SK-N-SH (cell line): ENCODE data around the gene AHRR.

ENCODE experiments used
- CTCF ChIP-seq: fragments of 200-600 bp; sonication (generic); IDR thresholded peaks from 2 replicates; pipeline ENCODE4 v1.6.1; 2017; ENCODE audit warnings: antibody characterized with exemption, mild to moderate bottlenecking, moderate library complexity
- EZH2phosphoT487 ChIP-seq: fragments of 200-600 bp; sonication (generic); IDR thresholded peaks from 2 replicates; pipeline ENCODE4 v1.6.1; 2017; ENCODE audit warnings: low read depth, mixed run types, mild to moderate bottlenecking, antibody characterized with exemption, moderate library complexity, borderline replicate concordance
- FOXM1 ChIP-seq: IDR thresholded peaks from 2 replicates; pipeline ENCODE4 v1.4.0; 2012; ENCODE audit warnings: low read depth, mild to moderate bottlenecking
- GATA2 ChIP-seq: sonication (generic); formaldehyde crosslinking; IDR thresholded peaks from 2 replicates; pipeline ENCODE4 v1.5.0; 2020; ENCODE audit warnings: mild to moderate bottlenecking, missing genetic modification reagents
- IRF3 ChIP-seq: fragments of 150-350 bp; IDR thresholded peaks from 2 replicates; pipeline ENCODE4 v1.6.1; 2016; ENCODE audit warnings: mild to moderate bottlenecking, low read depth, low read length
- JUND ChIP-seq: IDR thresholded peaks from 2 replicates; pipeline ENCODE4 v1.4.0; 2012
- MXI1 ChIP-seq: IDR thresholded peaks from 2 replicates; pipeline ENCODE4 v1.6.1; 2012; ENCODE audit warnings: mild to moderate bottlenecking, low read depth, low read length, improper control_type of control experiment
- NRF1 ChIP-seq: IDR thresholded peaks from 2 replicates; pipeline ENCODE4 v1.6.1; 2012; ENCODE audit warnings: low read depth, mild to moderate bottlenecking, low read length
- POLR2AphosphoS5 ChIP-seq: IDR thresholded peaks from 2 replicates; pipeline ENCODE4 v1.6.1; 2012; ENCODE audit warnings: low read depth, low read length
- TEAD4 ChIP-seq: IDR thresholded peaks from 2 replicates; pipeline ENCODE4 v1.4.0; 2012; ENCODE audit warnings: mild to moderate bottlenecking, borderline replicate concordance; ENCODE audit not compliant: insufficient read depth
- YY1 ChIP-seq: IDR thresholded peaks from 2 replicates; pipeline ENCODE4 v1.4.0; 2012; ENCODE audit warnings: low read depth, mild to moderate bottlenecking
- TF ChIP-seq, protein P1 (sequence below): IDR thresholded peaks from 2 replicates; pipeline ENCODE4 v1.4.0; 2012; ENCODE audit warnings: low read depth, borderline replicate concordance

DNA sequence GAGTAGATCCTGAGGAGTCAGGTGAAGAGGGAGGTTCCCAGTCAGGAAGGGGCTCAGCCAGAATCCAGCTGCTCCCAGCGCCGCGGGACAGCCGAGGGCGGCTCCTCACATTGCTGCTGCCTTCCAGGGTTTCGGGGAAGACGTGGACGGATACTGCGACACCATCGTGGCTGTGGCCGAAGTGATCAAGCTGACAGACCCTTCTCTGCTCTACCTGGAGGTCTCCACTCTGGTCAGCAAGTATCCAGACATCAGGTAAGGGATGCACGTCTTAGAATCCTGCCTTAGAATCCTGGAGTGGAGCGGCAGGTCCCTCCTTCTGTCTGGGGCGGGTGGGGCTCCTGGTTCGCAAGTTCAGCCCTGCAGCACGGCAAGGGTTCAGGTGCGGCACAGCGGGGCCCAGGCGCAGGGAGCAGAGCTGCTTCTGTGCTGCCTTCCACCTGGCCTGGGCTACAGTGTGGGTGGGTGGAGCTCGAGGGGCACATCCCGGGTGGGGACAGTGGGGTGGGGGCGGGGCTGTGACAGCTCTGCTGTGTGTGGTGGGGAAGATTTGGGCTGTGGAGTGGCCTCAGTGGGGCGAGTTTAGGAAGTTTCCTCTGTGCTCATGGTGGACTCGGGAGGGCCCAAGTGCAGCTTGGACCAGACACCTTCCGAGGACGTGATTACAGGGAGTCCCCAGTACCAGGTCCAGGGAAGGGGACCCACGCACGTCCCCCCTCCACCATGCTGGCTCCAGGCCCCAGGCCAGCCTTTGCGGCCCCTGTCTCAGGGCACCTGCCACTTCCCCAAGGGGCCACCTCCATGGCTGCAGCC lies 144.3 kb downstream of the AHRR start:
- TF ChIP-seq JUND: no peak
- no peak for TF ChIP-seq CTCF
- TF ChIP-seq GATA2 (CRISPR knock-in tag): no peak
- no peak for TF ChIP-seq POLR2AphosphoS5
- no peak for TF ChIP-seq TEAD4
- TF ChIP-seq NRF1: no peak
- no peak for TF ChIP-seq FOXM1
- TF ChIP-seq EZH2phosphoT487: no peak
- TF ChIP-seq IRF3: no peak
- TF ChIP-seq YY1: no peak
- TF ChIP-seq, protein P1, sequence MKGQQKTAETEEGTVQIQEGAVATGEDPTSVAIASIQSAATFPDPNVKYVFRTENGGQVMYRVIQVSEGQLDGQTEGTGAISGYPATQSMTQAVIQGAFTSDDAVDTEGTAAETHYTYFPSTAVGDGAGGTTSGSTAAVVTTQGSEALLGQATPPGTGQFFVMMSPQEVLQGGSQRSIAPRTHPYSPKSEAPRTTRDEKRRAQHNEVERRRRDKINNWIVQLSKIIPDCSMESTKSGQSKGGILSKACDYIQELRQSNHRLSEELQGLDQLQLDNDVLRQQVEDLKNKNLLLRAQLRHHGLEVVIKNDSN: no peak
- TF ChIP-seq MXI1: no peak
